ENCODE measurements around the gene FOS. TPM values are rescaled to one million over a fixed set of nuclear protein-coding genes. Genes with fewer than 3 reads are reported as not detected.
"Not testable (repeated sequence)": the region's sequence is repeated elsewhere in the genome, so short reads cannot be mapped to it uniquely, and the experiment has no call there.

The FOS gene
- polyA plus RNA-seq, 6 donors from 2014 or later: 863 to 3,933 (median 2,927) TPM

DNA sequence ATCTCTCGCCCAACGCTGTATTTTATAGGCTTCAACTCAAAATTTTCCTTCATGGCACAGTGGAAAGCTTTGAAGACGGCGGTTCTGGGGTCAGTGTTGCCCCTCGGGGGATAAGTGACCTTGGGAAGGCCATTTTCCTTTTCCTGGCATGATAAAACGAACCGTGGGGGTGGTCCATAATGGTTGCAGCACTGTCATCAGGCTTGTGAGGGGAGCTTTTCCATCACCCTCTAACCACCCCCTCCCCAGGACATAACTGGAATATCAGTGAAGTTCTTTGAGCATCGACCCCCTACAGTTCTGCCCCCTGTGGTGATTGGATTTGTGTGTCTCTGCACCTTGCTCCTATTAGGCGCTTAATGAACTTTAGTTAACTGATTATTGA, 16.0 kb downstream of the FOS start:
- no peaks in the 10 kb centered on the region for H3K36me3 Mint-ChIP-seq
- H3K4me3 Mint-ChIP-seq: peak overlapping the region; percentile 83 to 98 (median 94)
- H3K9me3 Mint-ChIP-seq: no peaks in the 10 kb centered on the region
- peaks cover 12 to 28% (median 12%) of the 10 kb centered on the region in 3 donors for H3K4me1 Mint-ChIP-seq
- DNase-seq (no peak), ATAC-seq (ENCODE audit: low read depth in 2 of 2) (peak in 1 of 2 donors; percentile 4)
- peaks cover 6 to 8% (median 7%) of the 10 kb centered on the region in 3 donors for H3K27me3 Mint-ChIP-seq
- peak overlapping the region; percentile 91 to 100 (median 97) for H3K27ac Mint-ChIP-seq

DNA sequence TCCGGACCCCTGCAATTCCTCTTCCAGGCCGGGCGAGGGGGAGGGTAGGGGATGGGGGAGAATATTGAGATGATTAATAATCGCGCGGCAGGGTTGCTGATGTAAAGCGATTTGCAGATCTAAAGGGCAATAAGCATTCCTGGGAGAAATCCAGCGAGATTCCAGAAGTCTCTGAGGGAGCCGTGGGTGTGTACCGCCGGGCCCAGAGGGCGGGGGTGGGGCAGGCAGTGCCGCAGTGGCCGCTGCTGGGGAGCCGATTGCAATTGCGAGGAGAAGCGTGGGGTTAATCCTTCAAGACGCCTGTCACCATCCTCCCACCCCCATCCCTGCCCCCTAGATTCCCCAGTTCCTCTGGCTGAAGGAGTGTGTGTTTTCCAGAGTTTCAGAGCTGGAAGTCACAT, 16.4 kb downstream of the FOS start:
- DNase-seq (peak; percentile 11), ATAC-seq (ENCODE audit: low read depth in 2 of 2) (no peak)
- Mint-ChIP-seq H3K27me3 (peaks cover 2 to 4% (median 3%) of the 10 kb centered on the region in 3 donors), H3K36me3 (no peaks in the 10 kb centered on the region), H3K27ac (peak overlapping the region; percentile 91 to 100 (median 97)), H3K4me1 (peaks cover 12 to 28% (median 12%) of the 10 kb centered on the region in 3 donors), H3K9me3 (no peaks in the 10 kb centered on the region), H3K4me3 (peak overlapping the region; percentile 83 to 98 (median 94))

DNA sequence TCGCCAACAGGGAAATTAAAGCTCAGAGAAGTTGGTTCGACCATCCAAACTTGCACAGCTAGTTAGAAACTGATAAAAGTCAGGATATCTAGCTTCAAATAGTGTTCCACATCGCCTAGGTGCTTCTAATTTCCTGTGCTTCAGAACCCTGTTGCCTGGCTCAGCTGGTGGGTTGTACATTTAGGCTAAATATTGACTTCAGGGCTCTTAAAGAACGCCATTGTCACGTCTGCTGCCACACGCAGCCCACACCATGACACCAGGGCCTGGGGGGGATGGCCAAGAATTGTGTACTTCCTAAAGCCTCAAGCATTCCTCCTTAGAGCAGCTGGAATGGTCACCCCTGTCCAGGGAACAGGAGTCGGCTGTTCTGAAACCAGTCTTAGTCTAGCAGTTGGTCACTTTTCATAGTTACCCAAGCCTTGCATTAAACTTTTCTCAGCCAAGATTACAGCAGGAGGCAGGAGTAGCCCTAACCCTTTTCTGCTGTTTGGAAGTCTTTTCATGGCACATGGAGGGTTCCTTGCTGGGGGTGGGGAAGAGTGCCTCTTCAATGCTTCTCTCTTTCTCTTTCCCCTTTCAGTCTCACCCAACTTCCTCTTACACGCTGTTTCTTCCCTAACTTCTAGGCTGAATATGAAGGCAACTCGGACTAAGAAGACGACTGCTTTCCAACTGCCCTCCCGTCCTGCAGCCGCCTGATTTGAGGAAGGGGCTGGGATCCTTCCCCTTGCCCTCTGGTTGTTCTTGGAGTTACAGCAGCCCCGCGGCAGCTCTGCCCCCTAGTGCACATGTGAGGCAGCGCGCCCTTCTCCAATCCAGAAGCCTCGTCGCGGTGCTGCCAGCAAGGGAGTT, 17.1 kb downstream of the FOS start:
- H3K4me1 Mint-ChIP-seq: peaks cover 12 to 28% (median 12%) of the 10 kb centered on the region in 3 donors
- H3K9me3 Mint-ChIP-seq: no peaks in the 10 kb centered on the region
- H3K27ac Mint-ChIP-seq: peak overlapping the region; percentile 91 to 99 (median 97)
- ATAC-seq (ENCODE audit: low read depth in 2 of 2) (peak; percentile 13 to 15), DNase-seq (peak; percentile 72)
- H3K27me3 Mint-ChIP-seq: peaks cover 0 to 3% (median 0%) of the 10 kb centered on the region in 3 donors
- H3K36me3 Mint-ChIP-seq: no peaks in the 10 kb centered on the region
- H3K4me3 Mint-ChIP-seq: peak overlapping the region; percentile 83 to 98 (median 94)

DNA sequence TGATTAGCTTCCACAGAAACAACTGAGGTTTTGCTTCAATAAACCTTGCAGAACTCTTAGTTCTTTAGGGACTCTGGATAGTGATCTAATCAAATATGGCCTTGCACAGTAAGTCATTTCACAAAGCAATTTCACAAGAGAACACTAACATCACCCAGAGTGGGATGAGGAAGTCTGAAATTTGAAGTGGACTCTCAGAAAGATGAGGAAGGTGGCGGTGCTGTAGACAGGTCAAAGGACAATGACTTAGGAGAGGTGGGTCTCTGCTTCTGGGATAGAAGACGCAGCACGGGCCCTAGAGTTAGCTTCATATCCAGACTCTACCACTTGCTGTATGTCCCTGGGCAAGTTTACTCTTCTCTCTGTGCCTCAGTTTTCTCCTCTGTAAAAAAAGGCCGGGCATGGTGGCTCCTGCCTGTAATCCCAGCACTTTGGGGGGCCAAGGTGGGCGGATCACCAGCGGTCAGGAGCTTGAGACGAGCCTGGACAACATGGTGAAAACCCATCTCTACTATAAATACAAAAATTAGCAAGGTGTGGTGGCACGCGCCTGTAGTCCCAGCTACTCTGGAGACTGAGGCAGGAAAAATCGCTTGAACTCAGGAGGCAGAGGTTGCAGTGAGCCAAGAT, 18.9 kb downstream of the FOS start:
- DNase-seq: no peak
- H3K4me1 Mint-ChIP-seq: peaks cover 20 to 38% (median 23%) of the 10 kb centered on the region in 3 donors
- H3K4me3 Mint-ChIP-seq: peak overlapping the region in 4 of 8 donors; percentile 20 to 41 (median 30)
- no peaks in the 10 kb centered on the region for H3K27me3 Mint-ChIP-seq
- no peaks in the 10 kb centered on the region for H3K9me3 Mint-ChIP-seq
- ATAC-seq (ENCODE audit: low read depth in 2 of 2): no peak
- H3K36me3 Mint-ChIP-seq: no peaks in the 10 kb centered on the region
- peak overlapping the region in 2 of 6 donors; percentile 14 to 91 for H3K27ac Mint-ChIP-seq

DNA sequence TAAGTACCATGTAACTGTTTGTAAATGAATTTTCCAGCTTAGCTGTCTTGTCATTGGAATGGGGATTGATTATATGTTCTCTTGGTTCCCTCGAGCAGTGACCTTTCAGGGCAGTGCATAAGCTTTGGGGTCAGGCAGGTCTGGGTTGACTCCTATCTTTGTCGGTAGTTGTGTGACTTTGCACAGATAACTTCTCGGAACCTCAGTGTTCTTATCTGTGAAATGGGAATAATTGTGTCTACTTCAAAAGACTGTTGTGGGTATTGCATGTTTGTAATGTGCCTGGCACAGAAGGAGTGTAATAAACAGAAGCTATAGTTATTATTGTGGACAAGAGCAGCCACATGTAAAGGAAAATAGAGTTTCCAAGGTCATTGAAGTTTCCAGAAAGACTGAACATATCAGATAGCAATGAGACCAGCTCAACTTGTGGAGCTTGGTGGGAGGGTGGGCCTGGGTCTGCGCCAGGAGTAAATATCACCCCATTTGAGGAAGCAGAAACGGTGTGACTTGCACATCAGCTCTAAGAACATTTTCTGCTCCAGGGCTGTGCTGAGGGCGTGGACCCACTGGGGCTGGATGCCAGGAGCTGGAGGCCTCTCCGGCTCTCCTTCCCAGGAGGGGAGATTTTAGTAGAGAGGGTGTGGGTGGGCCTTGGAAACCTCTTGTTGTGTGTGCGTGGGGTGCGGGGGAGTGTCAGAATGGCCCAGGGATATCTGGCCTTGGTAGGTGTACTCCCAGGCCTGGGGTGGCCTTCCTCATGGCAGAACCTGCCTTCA, 19.7 kb downstream of the FOS start:
- no peak for DNase-seq
- H3K36me3 Mint-ChIP-seq: no peaks in the 10 kb centered on the region
- H3K9me3 Mint-ChIP-seq: no peaks in the 10 kb centered on the region
- H3K4me1 Mint-ChIP-seq: peaks cover 21 to 42% (median 25%) of the 10 kb centered on the region in 3 donors
- peak overlapping the region in 1 of 8 donors; percentile 41 for H3K4me3 Mint-ChIP-seq
- no peak for ATAC-seq (ENCODE audit: low read depth in 2 of 2)
- no peaks in the 10 kb centered on the region for H3K27me3 Mint-ChIP-seq
- peak overlapping the region in 1 of 6 donors; percentile 47 for H3K27ac Mint-ChIP-seq

DNA sequence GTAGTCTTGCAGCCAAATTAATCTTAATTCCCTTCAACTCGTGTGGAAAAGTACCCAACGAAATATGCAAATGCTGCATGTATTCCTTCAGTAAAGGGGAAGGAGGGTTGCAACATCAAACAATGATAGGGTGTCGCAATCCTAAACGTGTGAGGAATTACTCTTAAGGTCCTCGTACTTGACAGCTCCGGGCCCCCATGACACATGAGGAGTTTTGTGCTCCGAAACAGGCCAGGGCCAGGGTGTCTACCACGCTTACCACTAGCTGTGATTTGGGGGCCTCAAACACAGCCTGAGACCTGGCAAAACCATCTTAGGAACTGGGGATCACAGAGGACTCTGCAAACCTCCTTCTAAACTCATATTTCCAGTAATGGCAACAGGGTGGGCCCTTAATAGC, 20.4 kb downstream of the FOS start:
- no peaks in the 10 kb centered on the region for H3K36me3 Mint-ChIP-seq
- H3K27me3 Mint-ChIP-seq: no peaks in the 10 kb centered on the region
- no peak overlapping the region for H3K4me3 Mint-ChIP-seq
- H3K4me1 Mint-ChIP-seq: peaks cover 22 to 42% (median 28%) of the 10 kb centered on the region in 3 donors
- no peaks in the 10 kb centered on the region for H3K9me3 Mint-ChIP-seq
- DNase-seq: no peak
- ATAC-seq (ENCODE audit: low read depth in 2 of 2): no peak
- H3K27ac Mint-ChIP-seq: peak overlapping the region in 1 of 6 donors; percentile 58

DNA sequence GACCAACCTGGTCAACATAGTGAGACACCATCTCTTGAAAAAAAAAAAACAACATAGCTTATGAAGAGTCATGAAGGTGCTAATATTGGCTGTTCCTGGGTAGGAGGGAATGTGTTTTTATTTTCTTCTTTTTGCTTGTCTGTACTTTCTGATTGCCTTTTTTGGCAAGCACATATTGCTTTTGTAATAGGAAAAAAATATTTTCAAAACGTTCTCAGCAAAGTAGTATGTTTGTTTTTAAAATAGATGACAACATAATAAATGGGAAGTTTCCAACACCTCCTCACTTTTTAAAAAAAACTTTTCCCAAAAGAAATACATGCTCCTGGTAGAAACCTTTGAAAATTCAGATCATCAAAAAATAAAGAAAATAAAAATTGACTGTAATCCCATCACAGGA, 20.9 kb downstream of the FOS start:
- Mint-ChIP-seq H3K27me3 (peaks cover 0 to 1% (median 0%) of the 10 kb centered on the region in 3 donors), H3K27ac (no peak overlapping the region), H3K9me3 (no peaks in the 10 kb centered on the region), H3K36me3 (no peaks in the 10 kb centered on the region), H3K4me1 (peaks cover 21 to 39% (median 28%) of the 10 kb centered on the region in 3 donors), H3K4me3 (no peak overlapping the region)
- no peak for DNase-seq
- no peak for ATAC-seq (ENCODE audit: low read depth in 2 of 2)

DNA sequence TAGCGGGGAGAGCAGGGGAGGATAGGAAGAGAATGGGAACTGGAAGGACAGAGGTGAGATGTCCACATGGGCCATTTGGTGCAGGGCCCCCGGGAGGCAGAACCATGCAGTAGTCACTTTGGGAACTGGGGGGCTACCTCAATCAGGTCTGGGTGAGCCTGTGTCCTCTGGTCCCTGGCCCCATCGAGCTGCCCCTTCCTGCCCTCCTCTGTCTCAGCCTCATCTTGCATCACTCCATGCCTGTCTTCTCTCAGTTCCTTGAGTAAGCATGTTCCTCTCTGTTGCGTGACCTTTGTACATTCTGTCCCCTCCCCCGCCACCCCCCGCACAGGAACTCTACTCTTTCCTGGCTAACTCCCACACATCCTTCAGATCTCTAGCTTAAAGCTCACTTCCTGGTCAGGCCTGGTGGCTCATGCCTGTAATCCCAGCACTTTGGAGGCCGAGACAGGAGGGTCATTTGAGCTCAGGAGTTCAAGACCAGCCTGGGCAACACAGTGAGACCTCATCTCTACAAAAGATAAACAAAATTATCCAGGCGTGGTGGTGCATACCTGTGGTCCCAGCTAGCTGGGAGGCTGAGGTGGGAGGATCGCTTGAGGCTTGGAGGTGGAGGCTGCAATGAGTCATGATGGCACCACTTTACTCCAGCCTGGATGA, 23.2 kb downstream of the FOS start:
- Mint-ChIP-seq H3K27ac (peak overlapping the region in 4 of 6 donors; percentile 1 to 87 (median 61)), H3K9me3 (no peaks in the 10 kb centered on the region)
- no peak for ATAC-seq (ENCODE audit: low read depth in 2 of 2)

DNA sequence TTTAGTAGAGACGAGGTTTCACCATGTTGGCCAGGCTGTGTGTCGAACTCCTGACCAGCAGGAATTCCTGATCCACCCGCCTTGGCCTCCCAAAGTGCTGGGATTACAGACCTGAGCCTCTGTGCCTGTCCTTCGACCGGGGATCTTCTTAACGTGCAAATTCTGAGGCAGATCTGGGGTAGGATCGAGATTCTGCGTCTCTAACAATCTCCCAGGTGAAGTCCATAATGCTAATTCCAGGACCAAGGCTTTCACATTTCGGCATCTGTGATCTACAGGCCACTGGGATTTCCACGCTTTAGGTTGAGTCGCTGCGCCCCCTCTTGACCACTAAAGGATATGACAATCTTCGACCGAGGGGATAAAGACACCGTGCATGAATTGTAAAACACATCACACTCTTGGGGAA, 24.8 kb downstream of the FOS start:
- H3K4me1 Mint-ChIP-seq: peaks cover 18 to 31% (median 25%) of the 10 kb centered on the region in 3 donors
- no peaks in the 10 kb centered on the region for H3K36me3 Mint-ChIP-seq
- H3K9me3 Mint-ChIP-seq: no peaks in the 10 kb centered on the region
- peak overlapping the region in 1 of 8 donors; percentile 29 for H3K4me3 Mint-ChIP-seq
- peaks cover 0 to 5% (median 0%) of the 10 kb centered on the region in 3 donors for H3K27me3 Mint-ChIP-seq
- DNase-seq: peak; percentile 57
- peak overlapping the region in 4 of 6 donors; percentile 12 to 84 (median 38) for H3K27ac Mint-ChIP-seq
- peak; percentile 68 to 70 for ATAC-seq (ENCODE audit: low read depth in 2 of 2)

More for the DNA sequence above, 23.2 kb downstream of the FOS start:
- Mint-ChIP-seq H3K36me3 (no peaks in the 10 kb centered on the region), H3K4me3 (peak overlapping the region in 1 of 8 donors; percentile 12), H3K27me3 (peaks cover 0 to 5% (median 0%) of the 10 kb centered on the region in 3 donors), H3K4me1 (peaks cover 13 to 20% (median 16%) of the 10 kb centered on the region in 3 donors)
- no peak for DNase-seq

DNA sequence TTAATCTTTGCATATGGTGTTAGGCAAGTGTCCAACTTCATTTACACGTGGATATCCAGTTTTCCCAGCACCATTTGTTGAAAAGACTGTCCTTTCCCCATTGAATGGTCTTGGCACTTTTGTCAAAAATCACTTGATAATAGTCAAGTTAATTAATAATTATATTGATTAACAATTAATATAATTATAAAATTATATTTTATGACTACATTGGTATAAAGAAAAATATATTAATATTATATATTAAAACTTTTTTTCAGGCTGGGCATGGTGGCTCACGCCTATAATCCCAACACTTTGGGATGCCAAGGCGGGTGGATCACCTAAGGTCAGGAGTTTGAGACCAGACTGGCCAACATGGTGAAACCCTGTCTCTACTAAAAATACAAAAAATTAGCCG, 27.8 kb downstream of the FOS start:
- not testable (repeated sequence) for DNase-seq, H3K4me3 Mint-ChIP-seq

DNA sequence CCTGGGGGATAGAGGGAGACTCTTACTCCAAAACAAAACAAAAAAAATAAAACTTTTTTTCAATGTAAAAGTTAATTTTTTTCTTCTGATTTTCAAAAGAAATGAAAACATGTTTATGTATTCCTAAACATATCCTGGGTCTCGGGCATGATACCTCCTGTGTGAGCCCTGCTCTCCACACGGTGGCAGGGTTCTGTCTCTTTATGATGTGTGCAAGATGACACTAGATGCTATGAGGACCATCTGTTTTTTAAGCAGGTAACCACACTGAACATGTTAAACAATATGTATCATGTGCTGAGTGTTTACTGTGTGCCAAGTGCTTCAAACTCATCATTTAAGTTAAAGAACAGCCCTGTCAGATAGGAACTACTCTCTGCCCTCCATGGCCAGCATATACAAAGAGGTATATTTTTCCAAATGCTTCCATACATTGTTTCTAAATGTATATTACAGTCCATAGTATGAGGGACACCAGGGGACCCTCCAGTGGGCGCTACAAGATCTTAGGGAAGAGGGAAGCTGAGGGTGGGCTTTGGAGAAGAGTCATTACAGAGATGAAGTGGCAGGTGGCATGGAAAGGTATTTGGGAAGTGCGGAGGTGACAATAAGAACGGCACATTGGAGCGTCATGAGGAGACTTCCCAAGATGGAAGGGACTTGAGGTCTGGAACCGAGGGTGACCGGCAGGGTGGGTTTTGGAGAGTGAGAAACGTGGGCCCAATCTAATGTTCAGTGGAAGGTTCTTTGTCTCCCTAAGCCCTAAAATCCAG, 28.5 kb downstream of the FOS start:
- no peak for ATAC-seq (ENCODE audit: low read depth in 2 of 2)
- DNase-seq: no peak

More for the DNA sequence above, 27.8 kb downstream of the FOS start:
- not testable (repeated sequence) for H3K27ac Mint-ChIP-seq; H3K36me3 Mint-ChIP-seq; H3K27me3 Mint-ChIP-seq; H3K9me3 Mint-ChIP-seq; ATAC-seq (ENCODE audit: low read depth in 2 of 2)
- H3K4me1 Mint-ChIP-seq: peaks cover 16 to 29% (median 19%) of the 10 kb centered on the region in 3 donors

More for the DNA sequence above, 28.5 kb downstream of the FOS start:
- H3K4me1 Mint-ChIP-seq: peaks cover 11 to 29% (median 15%) of the 10 kb centered on the region in 3 donors
- H3K4me3 Mint-ChIP-seq: peak overlapping the region in 1 of 8 donors; percentile 25
- H3K27ac Mint-ChIP-seq: peak overlapping the region in 2 of 6 donors; percentile 3 to 44
- no peaks in the 10 kb centered on the region for H3K9me3 Mint-ChIP-seq
- peaks cover 0 to 5% (median 0%) of the 10 kb centered on the region in 3 donors for H3K27me3 Mint-ChIP-seq
- no peaks in the 10 kb centered on the region for H3K36me3 Mint-ChIP-seq

Measured in naive B cell (primary cell).